HCT116 (cell line): ENCODE measurements around the gene PKHD1.

Experiments used
- CBX3 ChIP-seq: IDR thresholded peaks from 2 replicates; pipeline ENCODE4 v1.6.1; 2012; ENCODE audit warnings: low read depth
- CTCF ChIP-seq, 3 experiments: fragments of 200-600 bp in 1 of 3; sonication (generic) in 1 of 3; IDR thresholded peaks in 2 of 3; conservative IDR thresholded peaks in 1 of 3; 2 replicates each; pipeline ENCODE4 v1.5.1; 2012 to 2017; ENCODE audit warnings: low read depth in 2 of 3, low read length in 2 of 3, antibody characterized with exemption in 1 of 3, borderline replicate concordance in 1 of 3, control low read depth in 1 of 3, mild to moderate bottlenecking in 1 of 3, mixed read lengths in 1 of 3, mixed run types in 1 of 3, moderate library complexity in 1 of 3; ENCODE audit not compliant: insufficient read depth in 1 of 3
- EGR1 ChIP-seq: IDR thresholded peaks from 2 replicates; pipeline ENCODE4 v1.6.1; 2012; ENCODE audit warnings: low read depth
- EZH2 ChIP-seq: fragments of 200-600 bp; sonication (generic); IDR thresholded peaks from 2 replicates; pipeline ENCODE4 v1.6.1; 2017; ENCODE audit warnings: antibody characterized with exemption, mixed run types
- POLR2AphosphoS5 ChIP-seq: IDR thresholded peaks from 2 replicates; pipeline ENCODE4 v1.6.1; 2011; ENCODE audit warnings: mild to moderate bottlenecking, low read depth, low read length, moderate library complexity
- RAD21 ChIP-seq: IDR thresholded peaks from 2 replicates; pipeline ENCODE4 v1.6.1; 2012; ENCODE audit warnings: low read depth, mild to moderate bottlenecking
- REST ChIP-seq: IDR thresholded peaks from 2 replicates; pipeline ENCODE4 v1.6.1; 2012; ENCODE audit warnings: low read depth
- SRF ChIP-seq: IDR thresholded peaks from 2 replicates; pipeline ENCODE4 v1.6.1; 2012; ENCODE audit warnings: low read depth

DNA sequence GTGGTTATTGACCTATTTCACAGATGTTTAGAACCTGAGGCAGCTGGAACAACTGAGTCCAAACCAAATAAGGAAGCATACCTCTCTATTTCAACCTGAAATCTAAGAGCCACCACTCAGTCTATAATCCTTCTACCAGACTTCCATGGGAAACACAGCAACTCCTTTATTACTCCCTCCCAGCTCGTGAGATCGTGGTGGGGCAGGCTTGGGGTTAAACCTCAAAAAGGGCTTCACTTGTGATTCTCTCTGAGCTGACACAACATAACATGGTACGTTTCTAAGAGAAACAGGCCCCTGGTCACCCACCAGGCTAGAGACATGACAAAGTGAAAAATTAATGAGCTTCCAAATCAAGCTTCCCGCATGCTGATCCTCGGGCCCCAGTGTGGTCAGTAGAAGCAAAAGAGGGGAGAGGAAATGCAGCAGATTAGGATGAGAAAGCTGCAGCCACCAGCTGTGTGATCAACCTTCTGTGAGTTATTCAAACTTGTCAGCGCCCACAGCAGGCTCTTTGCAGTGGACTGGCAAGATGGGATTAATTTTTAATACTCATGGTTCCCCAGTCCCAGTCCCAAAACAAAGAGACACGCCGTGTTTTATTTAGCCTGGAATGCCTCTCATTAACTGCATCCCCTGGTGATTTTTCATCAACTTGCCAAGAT lies 9.3 kb downstream of the PKHD1 start:
- no peak for TF ChIP-seq CTCF (IDR thresholded peaks at IDR 0.05 in 2 of 3, conservative IDR thresholded peaks at IDR 0.05 in 1 of 3; ENCODE audit: borderline replicate concordance in 1 of 3, insufficient read depth in 1 of 3, low read depth in 2 of 3, low read length in 2 of 3)
- no peak for TF ChIP-seq RAD21
- no peak for TF ChIP-seq REST
- TF ChIP-seq CBX3 = no peak
- TF ChIP-seq POLR2AphosphoS5 = no peak
- TF ChIP-seq EGR1 = no peak
- no peak for TF ChIP-seq EZH2
- no peak for TF ChIP-seq SRF
